Measurements from ENCODE around the gene B3GNT9. TPM values are rescaled to one million over a fixed set of nuclear protein-coding genes. Genes with fewer than 3 reads are reported as not detected.
A peak's percentile ranks its signal among the peaks of the same experiment; 100 is the strongest.

B3GNT9 gene
- polyA plus RNA-seq, 1 donor from 2014 or later = not detected

- no peaks in the 10 kb centered on the region for H3K9me3 ChIP-seq (ENCODE audit: low read length)
- H3K27ac ChIP-seq (ENCODE audit: low read length) = no peak overlapping the region
- H3K9me2 ChIP-seq (ENCODE audit: insufficient read depth, low read length) = no peaks in the 10 kb centered on the region
- H3K4me2 ChIP-seq (ENCODE audit: low read length) = no peak overlapping the region
- peaks cover 100% of the 10 kb centered on the region for H3K27me3 ChIP-seq (ENCODE audit: insufficient read depth, low read depth, low read length)
- H3K4me3 ChIP-seq (ENCODE audit: low read length) = peak overlapping the region; percentile 70
- H3K36me3 ChIP-seq (ENCODE audit: insufficient read depth, low read length) = no peaks in the 10 kb centered on the region
- no peaks in the 10 kb centered on the region for H3K79me2 ChIP-seq (replicated peaks; ENCODE audit: insufficient read depth, low read length)
- H4K20me1 ChIP-seq (ENCODE audit: insufficient read depth) = no peaks in the 10 kb centered on the region
- TF ChIP-seq RAD21 (conservative IDR thresholded peaks at IDR 0.05) = no peak
- no peak for TF ChIP-seq EP300 (conservative IDR thresholded peaks at IDR 0.05; ENCODE audit: poor library complexity, severe bottlenecking)
- TF ChIP-seq CTCF (IDR thresholded peaks at IDR 0.05; ENCODE audit: poor library complexity, severe bottlenecking) = no peak
- TF ChIP-seq TAF1 (IDR thresholded peaks at IDR 0.05; ENCODE audit: low read depth) = no peak
- no peak for TF ChIP-seq POLR2AphosphoS5 (IDR thresholded peaks at IDR 0.05)
- TF ChIP-seq SMC3 (conservative IDR thresholded peaks at IDR 0.05; ENCODE audit: poor library complexity) = no peak
- H3F3A ChIP-seq (ENCODE audit: insufficient read depth, low read length, poor library complexity, severe bottlenecking) = no peaks in the 10 kb centered on the region
- no peak overlapping the region for H2AFZ ChIP-seq (ENCODE audit: low read depth, low read length)
- no peak overlapping the region for H3K9ac ChIP-seq (ENCODE audit: low read length)
These were observed 5.5 kb upstream of the B3GNT9 start for GRCh38 chr16:67156143-67156844.

GRCh38 chr16:67155295-67156142 is 4.7 kb upstream of the B3GNT9 start:
- H2AFZ ChIP-seq (ENCODE audit: low read depth, low read length) = no peak overlapping the region
- H3K79me2 ChIP-seq (replicated peaks; ENCODE audit: insufficient read depth, low read length) = no peaks in the 10 kb centered on the region
- no peak overlapping the region for H3K27ac ChIP-seq (ENCODE audit: low read length)
- H4K20me1 ChIP-seq (ENCODE audit: insufficient read depth) = no peaks in the 10 kb centered on the region
- peaks cover 100% of the 10 kb centered on the region for H3K27me3 ChIP-seq (ENCODE audit: insufficient read depth, low read depth, low read length)
- no peaks in the 10 kb centered on the region for H3F3A ChIP-seq (ENCODE audit: insufficient read depth, low read length, poor library complexity, severe bottlenecking)
- peak; percentile 92 for TF ChIP-seq RAD21 (conservative IDR thresholded peaks at IDR 0.05)
- TF ChIP-seq TAF1 (IDR thresholded peaks at IDR 0.05; ENCODE audit: low read depth) = no peak
- TF ChIP-seq POLR2AphosphoS5 (IDR thresholded peaks at IDR 0.05) = peak; percentile 11
- peak; percentile 55 for TF ChIP-seq MXI1 (conservative IDR thresholded peaks at IDR 0.05; ENCODE audit: poor library complexity, severe bottlenecking)
- no peak for TF ChIP-seq REST (IDR thresholded peaks at IDR 0.05; ENCODE audit: borderline replicate concordance)
- TF ChIP-seq EZH2 (IDR thresholded peaks at IDR 0.05; ENCODE audit: borderline replicate concordance, insufficient read depth, low read length, poor library complexity, severe bottlenecking) = no peak
- TF ChIP-seq SMC3 (conservative IDR thresholded peaks at IDR 0.05; ENCODE audit: poor library complexity) = peak; percentile 94
- no peak for TF ChIP-seq EP300 (conservative IDR thresholded peaks at IDR 0.05; ENCODE audit: poor library complexity, severe bottlenecking)
- peak; percentile 99 for TF ChIP-seq CTCF (IDR thresholded peaks at IDR 0.05; ENCODE audit: poor library complexity, severe bottlenecking)
- H3K9me2 ChIP-seq (ENCODE audit: insufficient read depth, low read length) = no peaks in the 10 kb centered on the region
- H3K9ac ChIP-seq (ENCODE audit: low read length) = peak overlapping the region; percentile 41
- no peaks in the 10 kb centered on the region for H3K36me3 ChIP-seq (ENCODE audit: insufficient read depth, low read length)
- no peaks in the 10 kb centered on the region for H3K9me3 ChIP-seq (ENCODE audit: low read length)
- peak overlapping the region; percentile 70 for H3K4me3 ChIP-seq (ENCODE audit: low read length)
- no peak overlapping the region for H3K4me2 ChIP-seq (ENCODE audit: low read length)

Measured in neural cell (in vitro differentiated cells).